Right atrium auricular region (tissue), 2 donors: ENCODE data around the gene GIGYF2. TPM values are rescaled to one million over a fixed set of nuclear protein-coding genes. Genes with fewer than 3 reads are reported as not detected.

ENCODE experiments used
- DNase-seq: peaks from one replicate; pipeline ENCODE4 v3.0.0-alpha.2; 2019; ENCODE audit warnings: low spot score
- H3K27ac ChIP-seq, 2 donors: fragments of 200-600 bp; sonication (generic); 1 replicate in 1 of 2; 2 replicates in 1 of 2; pipeline ENCODE4 v1.5.1; 2016 to 2019
- H3K27me3 ChIP-seq, 2 donors: fragments of 200-600 bp; sonication (generic); one replicate each; pipeline versions ENCODE4 v1.5.1 to v1.6.0; 2017 to 2019
- H3K36me3 ChIP-seq: fragments of 200-600 bp; sonication (generic); one replicate; pipeline ENCODE4 v1.5.1; 2016
- H3K4me1 ChIP-seq, 2 donors: fragments of 200-600 bp; sonication (generic); one replicate each; pipeline versions ENCODE4 v1.5.1 to v1.6.0; 2017 to 2019
- H3K4me3 ChIP-seq, 2 donors: fragments of 200-600 bp; sonication (generic); 1 replicate in 1 of 2; 2 replicates in 1 of 2; pipeline ENCODE4 v1.5.1; 2017 to 2019; ENCODE audit warnings: mild to moderate bottlenecking in 1 of 2, moderate library complexity in 1 of 2
- H3K9me3 ChIP-seq, 2 donors: fragments of 200-600 bp; sonication (generic); one replicate each; pipeline ENCODE4 v1.5.1; 2019
- total RNA-seq, 2 donors: library from RNA; depleted of rRNA; stranded (reverse); fragments of >200 nt; gene quantifications; one replicate each; pipeline ENCODE4 v1.1.0, GENCODE V29; 2016
- TF ChIP-seq, protein P1 (sequence below), 2 donors: fragments of 200-600 bp; sonication (generic); IDR thresholded peaks; one replicate each; pipeline ENCODE4 v1.5.1; 2019; ENCODE audit warnings: antibody characterized with exemption in 2 of 2

Gene GIGYF2, protein sequence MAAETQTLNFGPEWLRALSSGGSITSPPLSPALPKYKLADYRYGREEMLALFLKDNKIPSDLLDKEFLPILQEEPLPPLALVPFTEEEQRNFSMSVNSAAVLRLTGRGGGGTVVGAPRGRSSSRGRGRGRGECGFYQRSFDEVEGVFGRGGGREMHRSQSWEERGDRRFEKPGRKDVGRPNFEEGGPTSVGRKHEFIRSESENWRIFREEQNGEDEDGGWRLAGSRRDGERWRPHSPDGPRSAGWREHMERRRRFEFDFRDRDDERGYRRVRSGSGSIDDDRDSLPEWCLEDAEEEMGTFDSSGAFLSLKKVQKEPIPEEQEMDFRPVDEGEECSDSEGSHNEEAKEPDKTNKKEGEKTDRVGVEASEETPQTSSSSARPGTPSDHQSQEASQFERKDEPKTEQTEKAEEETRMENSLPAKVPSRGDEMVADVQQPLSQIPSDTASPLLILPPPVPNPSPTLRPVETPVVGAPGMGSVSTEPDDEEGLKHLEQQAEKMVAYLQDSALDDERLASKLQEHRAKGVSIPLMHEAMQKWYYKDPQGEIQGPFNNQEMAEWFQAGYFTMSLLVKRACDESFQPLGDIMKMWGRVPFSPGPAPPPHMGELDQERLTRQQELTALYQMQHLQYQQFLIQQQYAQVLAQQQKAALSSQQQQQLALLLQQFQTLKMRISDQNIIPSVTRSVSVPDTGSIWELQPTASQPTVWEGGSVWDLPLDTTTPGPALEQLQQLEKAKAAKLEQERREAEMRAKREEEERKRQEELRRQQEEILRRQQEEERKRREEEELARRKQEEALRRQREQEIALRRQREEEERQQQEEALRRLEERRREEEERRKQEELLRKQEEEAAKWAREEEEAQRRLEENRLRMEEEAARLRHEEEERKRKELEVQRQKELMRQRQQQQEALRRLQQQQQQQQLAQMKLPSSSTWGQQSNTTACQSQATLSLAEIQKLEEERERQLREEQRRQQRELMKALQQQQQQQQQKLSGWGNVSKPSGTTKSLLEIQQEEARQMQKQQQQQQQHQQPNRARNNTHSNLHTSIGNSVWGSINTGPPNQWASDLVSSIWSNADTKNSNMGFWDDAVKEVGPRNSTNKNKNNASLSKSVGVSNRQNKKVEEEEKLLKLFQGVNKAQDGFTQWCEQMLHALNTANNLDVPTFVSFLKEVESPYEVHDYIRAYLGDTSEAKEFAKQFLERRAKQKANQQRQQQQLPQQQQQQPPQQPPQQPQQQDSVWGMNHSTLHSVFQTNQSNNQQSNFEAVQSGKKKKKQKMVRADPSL (N-terminal part only)
- total RNA-seq = 10 to 100 TPM; 48.4 to 57.1 TPM

DNA sequence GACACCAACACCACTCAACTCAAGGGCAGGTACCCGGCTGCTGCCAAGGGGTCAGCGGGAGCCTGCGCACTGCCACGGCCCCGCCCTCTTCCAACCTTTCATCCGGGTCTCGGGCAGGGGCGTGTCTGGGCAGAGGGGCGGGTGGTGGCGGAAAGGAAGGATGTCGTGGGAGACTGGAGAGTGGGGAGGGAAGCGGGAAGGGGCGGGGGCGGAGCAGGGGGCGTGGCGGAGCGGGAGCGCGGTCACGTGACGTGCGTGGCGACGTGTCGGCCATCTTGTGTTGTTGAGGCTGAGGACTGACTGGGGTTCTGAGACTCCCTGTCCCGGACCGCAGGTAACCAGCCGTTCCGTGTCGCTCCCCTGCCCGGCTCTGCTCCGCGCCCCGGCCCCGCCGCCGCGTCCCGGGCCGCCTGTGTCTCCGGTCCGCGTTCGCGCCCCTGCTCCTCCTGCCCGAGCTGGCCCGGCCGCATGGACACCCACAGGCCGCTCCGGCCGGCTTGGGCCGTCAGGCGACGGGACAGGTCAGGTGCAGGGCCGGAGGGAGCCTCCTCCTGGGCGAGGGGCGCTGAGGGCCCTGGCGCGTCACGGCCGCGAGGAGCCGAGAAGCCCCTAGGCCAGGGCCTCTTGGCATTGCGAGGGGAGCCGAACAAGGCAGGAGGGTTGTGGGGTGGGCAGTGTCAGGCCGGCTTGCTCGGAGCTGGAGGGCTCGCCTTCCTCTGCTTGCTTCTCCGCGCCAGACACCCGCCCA is at the start of gene GIGYF2:
GIGYF2 (plus strand) TSS at position 273 of the 748 bp plus-strand sequence. CDS start 37,867 bp downstream, outside the sequence.
- peak within 1 kb of the TSS; percentile 97 to 98 for H3K27ac ChIP-seq
- peak within 1 kb of the TSS; percentile 80 to 93 for H3K4me3 ChIP-seq
- TF ChIP-seq, protein P1, sequence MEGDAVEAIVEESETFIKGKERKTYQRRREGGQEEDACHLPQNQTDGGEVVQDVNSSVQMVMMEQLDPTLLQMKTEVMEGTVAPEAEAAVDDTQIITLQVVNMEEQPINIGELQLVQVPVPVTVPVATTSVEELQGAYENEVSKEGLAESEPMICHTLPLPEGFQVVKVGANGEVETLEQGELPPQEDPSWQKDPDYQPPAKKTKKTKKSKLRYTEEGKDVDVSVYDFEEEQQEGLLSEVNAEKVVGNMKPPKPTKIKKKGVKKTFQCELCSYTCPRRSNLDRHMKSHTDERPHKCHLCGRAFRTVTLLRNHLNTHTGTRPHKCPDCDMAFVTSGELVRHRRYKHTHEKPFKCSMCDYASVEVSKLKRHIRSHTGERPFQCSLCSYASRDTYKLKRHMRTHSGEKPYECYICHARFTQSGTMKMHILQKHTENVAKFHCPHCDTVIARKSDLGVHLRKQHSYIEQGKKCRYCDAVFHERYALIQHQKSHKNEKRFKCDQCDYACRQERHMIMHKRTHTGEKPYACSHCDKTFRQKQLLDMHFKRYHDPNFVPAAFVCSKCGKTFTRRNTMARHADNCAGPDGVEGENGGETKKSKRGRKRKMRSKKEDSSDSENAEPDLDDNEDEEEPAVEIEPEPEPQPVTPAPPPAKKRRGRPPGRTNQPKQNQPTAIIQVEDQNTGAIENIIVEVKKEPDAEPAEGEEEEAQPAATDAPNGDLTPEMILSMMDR (IDR thresholded peaks at IDR 0.05) = no peak
- H3K36me3 ChIP-seq = no peaks in the 10 kb centered on the region
- peak; percentile 98 for DNase-seq
- H3K9me3 ChIP-seq = no peaks in the 10 kb centered on the region
- H3K4me1 ChIP-seq = peaks cover 0 to 36% of the 10 kb centered on the region in 2 donors
- H3K27me3 ChIP-seq = no peaks in the 10 kb centered on the region

DNA sequence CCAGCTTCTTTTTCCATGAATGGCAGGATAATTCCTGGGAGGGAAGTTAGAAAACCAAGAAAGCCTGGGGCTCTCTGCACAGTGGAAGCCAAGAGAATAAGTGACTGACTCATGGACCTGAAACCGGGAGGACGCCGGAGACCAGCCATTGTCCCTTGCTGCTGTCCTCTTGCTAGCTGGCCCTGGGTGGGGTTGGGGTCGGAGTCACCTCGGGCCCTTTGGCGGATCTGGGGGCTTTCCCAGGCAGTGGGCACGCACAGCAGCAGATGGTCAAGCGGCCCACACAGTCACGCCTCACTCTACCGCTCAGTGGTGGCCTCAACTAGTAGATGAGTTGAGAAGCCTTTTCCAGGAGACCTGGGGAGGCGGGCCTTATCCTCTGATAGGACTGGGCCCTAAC is 48.1 kb upstream of the GIGYF2 start:
- Histone ChIP-seq H3K27me3 (no peaks in the 10 kb centered on the region), H3K27ac (no peak overlapping the region), H3K9me3 (no peaks in the 10 kb centered on the region), H3K4me1 (peaks cover 0 to 8% of the 10 kb centered on the region in 2 donors), H3K36me3 (no peaks in the 10 kb centered on the region), H3K4me3 (no peak overlapping the region)
- no peak for DNase-seq
- TF ChIP-seq, protein P1 (IDR thresholded peaks at IDR 0.05) = no peak

DNA sequence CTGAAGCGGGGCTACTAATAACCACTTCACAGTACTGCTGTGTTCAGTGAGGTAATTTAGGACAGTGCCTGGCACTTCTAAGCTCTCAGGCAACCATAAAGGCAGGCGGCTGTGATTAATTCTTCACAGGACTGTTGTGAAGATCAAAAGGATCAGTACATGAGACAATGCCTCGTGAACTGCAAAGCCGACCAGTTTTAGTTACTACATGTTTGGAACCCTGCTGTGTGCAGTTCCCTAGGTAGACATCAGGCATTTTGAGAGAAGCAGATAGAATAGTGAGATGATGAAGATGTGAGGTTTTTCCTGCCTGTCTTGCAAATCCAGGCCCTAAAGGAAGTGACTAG is 44.7 kb upstream of the GIGYF2 start:
- no peaks in the 10 kb centered on the region for H3K27me3 ChIP-seq
- no peak overlapping the region for H3K4me3 ChIP-seq
- TF ChIP-seq, protein P1 (IDR thresholded peaks at IDR 0.05) = no peak
- DNase-seq = no peak
- H3K9me3 ChIP-seq = no peaks in the 10 kb centered on the region
- no peaks in the 10 kb centered on the region for H3K4me1 ChIP-seq
- H3K27ac ChIP-seq = no peak overlapping the region
- H3K36me3 ChIP-seq = no peaks in the 10 kb centered on the region

DNA sequence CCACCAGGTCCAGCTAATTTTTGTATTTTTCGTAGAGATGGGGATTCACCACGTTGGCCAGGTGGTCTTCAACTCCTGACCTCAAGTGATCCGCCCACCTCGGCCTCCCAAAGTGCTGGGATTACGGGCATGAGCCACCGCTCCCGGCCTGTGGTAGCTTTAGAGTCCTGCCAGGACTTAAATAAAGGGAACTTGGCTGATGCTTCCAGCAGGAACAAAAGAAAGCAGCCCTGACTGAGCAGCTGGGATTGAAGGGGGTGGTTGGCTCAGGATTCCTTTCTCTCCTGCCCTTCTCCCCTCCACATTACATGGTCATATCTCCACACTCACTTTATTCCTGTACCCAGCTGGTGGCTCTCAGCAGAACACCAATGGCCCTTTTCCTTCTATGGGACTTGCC is 43.7 kb upstream of the GIGYF2 start:
- no peak overlapping the region for H3K27ac ChIP-seq
- H3K36me3 ChIP-seq = no peaks in the 10 kb centered on the region
- H3K4me3 ChIP-seq = no peak overlapping the region
- no peaks in the 10 kb centered on the region for H3K27me3 ChIP-seq
- DNase-seq = no peak
- TF ChIP-seq, protein P1 (IDR thresholded peaks at IDR 0.05) = no peak
- no peaks in the 10 kb centered on the region for H3K9me3 ChIP-seq
- H3K4me1 ChIP-seq = no peaks in the 10 kb centered on the region

DNA sequence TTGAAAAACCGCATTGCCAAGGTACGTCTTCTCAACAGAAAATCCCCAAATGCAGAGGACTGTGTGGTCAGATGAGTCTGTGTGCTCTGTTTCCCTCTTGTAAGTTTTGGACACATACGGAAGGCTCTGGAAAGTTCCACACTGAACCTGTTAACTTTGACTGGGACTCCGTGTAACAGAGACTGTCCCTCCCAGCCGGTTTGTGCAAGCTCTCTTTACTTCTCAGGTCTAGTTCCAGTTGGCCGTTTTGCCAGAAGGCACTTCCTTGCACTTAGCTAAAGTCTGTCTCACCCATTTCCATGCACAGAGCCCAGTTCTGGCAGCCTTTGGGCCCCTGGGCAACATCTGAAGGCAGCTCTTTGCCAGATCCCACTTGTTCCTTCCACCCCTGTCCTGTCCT is 41.7 kb upstream of the GIGYF2 start:
- Histone ChIP-seq H3K36me3 (no peaks in the 10 kb centered on the region), H3K4me1 (peaks cover 0 to 6% of the 10 kb centered on the region in 2 donors), H3K4me3 (no peak overlapping the region), H3K27me3 (no peaks in the 10 kb centered on the region), H3K9me3 (no peaks in the 10 kb centered on the region), H3K27ac (no peak overlapping the region)
- TF ChIP-seq, protein P1 (IDR thresholded peaks at IDR 0.05) = no peak
- DNase-seq = no peak
